ENCODE results near the gene CHSY1.
A peak's percentile ranks its signal among the peaks of the same experiment; 100 is the strongest.

CHSY1 gene

DNA sequence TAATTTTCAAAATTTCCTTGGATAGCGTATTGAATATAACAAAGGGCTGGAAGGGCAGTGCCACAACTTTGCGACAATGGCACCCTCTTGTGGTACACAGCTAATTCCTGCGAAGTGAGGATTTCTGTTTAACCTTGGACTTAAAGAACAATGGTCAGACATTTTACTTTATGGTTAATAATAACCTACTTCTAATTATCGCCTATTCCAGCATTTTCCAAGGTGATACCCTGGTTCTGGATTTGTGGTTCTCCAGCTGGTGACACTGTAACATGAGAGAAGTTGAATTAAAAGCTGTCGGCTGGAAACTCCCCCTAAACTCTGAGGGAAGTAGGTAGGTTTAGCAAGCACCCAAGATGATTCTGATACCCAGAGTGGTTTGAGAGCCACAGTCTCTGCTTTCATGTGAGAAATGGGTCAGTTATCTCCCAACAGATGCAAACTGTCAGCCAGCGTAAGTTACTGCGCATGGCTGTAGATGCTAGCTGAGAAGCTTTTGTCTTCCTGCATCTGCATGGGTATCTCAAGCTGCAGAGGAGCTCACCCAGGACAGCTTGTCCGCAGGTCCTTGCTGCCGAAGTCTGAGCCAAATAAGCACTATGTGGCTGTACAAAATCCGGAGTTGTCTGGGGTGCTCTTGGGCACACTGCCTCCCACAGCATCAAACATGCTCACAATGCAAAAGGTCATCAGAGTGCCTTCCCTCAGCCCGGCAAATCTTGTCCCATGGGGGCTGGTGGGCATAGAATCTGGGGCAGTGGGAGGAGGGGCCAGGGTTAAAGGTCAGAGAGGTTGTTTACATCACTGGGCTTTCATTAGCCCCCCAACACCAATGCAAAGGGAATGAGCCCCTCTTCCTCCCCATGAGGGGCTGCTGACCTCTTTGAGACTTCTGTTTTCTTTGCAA is 6.6 kb upstream of the CHSY1 start:
- TF ChIP-seq ZNF274 (IDR thresholded peaks at IDR 0.05; ENCODE audit: low read depth, low read length), result no peak
- H3K4me3 ChIP-seq (ENCODE audit: low read length), result no peak overlapping the region

DNA sequence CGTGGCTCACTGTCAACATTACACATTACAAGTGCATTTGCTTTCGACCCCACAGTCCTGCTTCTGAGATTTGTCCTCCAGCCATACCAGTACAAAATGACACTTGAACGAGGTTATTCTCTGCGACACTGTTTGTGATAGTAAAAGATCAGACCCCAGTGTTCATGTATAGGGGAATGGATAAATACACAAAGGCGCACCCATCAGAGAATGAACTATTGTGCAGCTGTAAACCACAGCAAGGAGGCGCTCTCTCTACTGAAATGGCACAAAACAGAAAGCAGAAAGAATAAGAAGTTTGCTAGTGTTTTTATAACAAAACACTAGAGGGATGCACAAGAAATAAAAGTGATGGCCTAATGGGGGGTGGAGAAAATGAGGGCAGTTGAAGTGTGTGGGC is 4.9 kb upstream of the CHSY1 start:
- no peak for TF ChIP-seq ZNF274 (IDR thresholded peaks at IDR 0.05; ENCODE audit: low read depth, low read length)
- no peak overlapping the region for H3K4me3 ChIP-seq (ENCODE audit: low read length)

DNA sequence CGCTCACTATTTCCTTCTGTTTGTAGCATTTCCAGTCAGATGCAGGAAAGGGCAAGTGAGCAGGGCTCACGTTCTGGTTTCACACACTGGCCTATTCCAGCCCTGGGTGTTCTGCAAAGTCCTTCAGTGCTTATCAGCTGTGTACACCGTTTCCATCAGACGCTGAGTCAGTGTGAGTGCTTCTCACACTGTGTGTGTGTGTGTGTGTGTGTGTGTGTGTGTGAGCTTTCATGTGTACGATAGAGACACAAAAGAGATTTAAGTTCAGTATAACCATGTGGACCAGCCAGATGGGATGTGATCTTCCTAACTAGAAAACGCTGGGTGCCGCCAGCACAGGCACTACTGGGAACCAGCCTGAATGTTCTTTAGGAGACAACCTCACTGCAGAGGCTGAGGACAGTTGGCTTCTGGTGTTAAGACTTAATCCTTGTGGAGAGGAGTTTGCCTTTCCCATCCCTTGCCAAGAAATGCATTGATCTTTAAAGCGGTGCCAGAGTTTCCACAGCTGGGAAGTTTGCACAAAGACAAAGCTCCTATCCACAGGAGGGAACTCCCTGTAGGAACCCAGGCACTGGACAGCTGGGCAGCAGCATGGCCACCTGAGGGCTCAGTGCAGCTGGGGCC is 3.9 kb upstream of the CHSY1 start:
- no peak for TF ChIP-seq ZNF274 (IDR thresholded peaks at IDR 0.05; ENCODE audit: low read depth, low read length)
- H3K4me3 ChIP-seq (ENCODE audit: low read length), result no peak overlapping the region

DNA sequence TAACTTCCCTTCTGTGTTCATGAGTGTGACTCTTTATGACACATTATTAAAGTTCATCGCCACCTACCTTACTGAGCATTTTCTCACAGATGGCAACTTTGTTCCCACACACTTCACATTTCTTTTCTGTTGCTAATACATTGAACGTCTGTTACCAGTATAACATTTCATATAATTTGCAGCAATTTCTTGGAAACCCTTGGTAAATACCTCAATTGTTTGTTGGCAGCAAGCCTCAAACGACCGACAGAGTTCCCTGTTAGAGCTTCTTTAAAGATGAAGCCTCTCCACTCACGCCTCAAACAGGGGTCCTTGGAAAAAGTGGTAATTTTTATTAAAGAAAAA is 3.2 kb upstream of the CHSY1 start:
- no peak for TF ChIP-seq ZNF274 (IDR thresholded peaks at IDR 0.05; ENCODE audit: low read depth, low read length)
- H3K4me3 ChIP-seq (ENCODE audit: low read length), result no peak overlapping the region

DNA sequence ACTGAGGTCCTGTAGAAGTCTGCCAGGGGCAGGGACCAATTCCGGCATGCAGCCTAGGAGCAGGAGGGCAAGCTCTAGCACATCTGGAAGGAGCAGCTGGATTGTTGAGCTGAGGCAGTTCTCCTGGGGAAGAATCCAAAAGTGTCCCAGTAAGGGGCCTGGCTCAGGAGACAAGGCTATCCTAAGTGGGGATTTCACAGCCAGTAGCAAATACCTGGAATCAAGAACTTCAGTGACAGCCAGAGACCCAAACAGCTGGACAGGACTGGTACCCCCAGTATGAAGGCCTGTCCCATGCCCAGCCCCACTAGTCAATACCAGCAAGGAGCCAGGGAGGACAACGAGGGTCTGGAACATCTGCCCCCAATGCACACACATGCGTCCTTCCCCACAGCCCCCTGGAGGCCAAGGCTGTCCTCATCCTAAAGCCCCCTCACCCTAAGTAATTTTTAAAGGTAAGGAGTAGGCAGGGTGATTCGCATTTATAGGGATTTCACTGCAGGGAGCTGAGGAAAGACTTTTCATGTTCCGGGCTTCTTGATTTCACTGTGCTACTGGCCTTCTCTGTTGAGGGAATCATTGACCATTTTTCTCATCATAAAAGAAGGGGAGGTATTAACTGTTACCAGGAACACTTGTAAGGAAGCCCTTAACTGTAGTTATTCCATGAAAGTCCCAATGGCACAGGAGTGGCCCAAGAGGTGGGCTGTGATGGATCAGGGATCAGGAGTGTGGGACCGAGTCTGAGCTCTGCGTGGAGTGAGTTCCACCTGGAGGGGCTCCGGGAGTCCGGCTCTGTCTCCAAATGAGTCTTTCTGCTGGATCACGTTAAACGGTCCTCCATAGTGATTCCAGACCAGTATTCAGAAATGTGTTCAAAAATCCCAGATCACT is 2.6 kb upstream of the CHSY1 start:
- no peak for TF ChIP-seq ZNF274 (IDR thresholded peaks at IDR 0.05; ENCODE audit: low read depth, low read length)
- H3K4me3 ChIP-seq (ENCODE audit: low read length), result no peak overlapping the region

DNA sequence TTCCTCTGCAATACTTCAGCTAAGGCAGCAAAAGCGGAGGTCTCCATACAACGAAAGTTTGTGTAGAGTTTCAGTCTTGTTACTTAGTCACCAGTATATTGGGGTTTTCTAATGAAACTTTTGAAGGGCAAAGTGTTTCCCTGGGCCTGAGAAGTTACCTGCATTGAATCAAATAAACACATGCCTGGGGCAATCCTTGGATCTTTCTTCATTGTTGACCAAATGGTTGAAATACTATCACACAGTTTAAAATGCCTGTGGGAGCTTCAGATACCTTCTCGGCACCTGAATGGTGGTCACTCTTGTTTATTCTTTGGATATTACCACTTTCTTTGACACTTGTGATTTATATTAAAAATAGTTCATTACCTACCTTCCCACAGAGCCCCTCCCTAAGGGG is 988 bp upstream of the CHSY1 start:
- peak overlapping the region; percentile 74 for H3K4me3 ChIP-seq (ENCODE audit: low read length)
- TF ChIP-seq ZNF274 (IDR thresholded peaks at IDR 0.05; ENCODE audit: low read depth, low read length), result no peak

DNA sequence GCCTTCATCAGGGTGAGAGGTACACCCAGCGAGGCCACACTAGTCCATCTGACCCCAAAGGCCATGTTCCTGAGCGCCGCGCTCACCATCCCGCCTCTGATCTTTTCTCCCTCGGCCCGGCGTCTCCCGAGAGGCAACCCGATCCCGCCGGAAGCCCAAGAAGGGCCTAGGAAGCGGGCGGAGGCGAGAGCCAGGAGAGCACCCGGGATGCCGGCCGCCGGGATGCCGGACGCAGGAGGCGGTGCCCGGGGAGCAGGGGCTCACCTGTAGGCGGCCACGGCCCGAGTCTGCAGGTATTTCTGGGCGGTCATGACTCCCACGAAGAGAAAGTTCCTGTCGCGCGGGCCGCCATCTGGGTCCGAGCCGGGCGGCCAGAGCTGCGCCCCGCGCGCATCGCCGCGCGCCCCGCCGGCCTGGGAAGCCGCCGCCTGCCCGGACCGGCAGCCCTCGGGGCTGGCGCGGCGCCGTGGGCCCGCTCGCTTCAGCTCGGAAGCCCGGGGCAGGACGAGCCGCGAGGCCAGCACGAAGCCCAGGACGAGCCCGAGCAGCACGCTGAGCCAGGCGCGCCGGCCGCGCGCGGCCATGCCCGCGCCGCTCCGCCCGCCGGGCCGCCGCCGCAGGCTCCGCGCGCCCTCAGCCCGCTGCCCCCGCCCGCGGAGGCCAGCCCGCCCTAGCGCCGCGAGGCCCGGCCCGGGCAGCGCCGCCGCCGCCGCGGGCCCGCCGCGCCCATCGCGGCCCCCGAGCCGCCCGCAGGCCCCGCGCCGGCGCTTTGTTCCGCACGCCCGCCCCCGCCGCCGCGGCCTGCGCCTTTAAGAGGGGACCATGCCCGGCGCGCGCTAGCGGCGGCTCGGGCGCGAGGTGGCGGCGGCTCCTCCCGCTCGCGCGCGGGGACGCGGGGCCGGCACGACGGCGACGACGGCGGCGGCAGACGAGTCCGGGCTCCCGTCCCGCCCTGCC is 697 bp downstream of the CHSY1 start:
- H3K4me3 ChIP-seq (ENCODE audit: low read length), result peak overlapping the region; percentile 98
- no peak for TF ChIP-seq ZNF274 (IDR thresholded peaks at IDR 0.05; ENCODE audit: low read depth, low read length)

DNA sequence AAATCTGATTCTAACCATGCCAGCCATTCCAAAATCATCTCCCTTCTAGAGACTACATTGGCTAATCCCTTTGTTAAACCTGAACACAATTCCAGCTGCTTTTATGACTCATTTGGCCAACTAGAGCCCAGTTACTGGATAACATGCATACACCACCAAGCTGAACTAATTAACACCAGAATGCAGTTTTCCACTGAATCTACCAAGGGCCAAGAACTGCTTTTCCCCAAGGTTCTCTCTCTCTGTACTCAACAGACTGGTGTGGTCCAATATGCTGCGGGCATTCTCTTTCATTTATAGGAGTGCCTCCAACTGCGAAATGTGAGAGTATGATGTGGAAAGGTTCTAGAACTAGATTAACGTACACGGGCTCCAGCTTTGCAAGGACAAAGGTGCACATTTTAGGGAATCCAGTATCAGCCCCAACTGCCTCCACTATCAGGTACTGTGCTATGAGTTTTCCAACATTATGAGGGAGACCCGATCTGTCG is 1.5 kb downstream of the CHSY1 start:
- H3K4me3 ChIP-seq (ENCODE audit: low read length), result peak overlapping the region; percentile 98
- no peak for TF ChIP-seq ZNF274 (IDR thresholded peaks at IDR 0.05; ENCODE audit: low read depth, low read length)

DNA sequence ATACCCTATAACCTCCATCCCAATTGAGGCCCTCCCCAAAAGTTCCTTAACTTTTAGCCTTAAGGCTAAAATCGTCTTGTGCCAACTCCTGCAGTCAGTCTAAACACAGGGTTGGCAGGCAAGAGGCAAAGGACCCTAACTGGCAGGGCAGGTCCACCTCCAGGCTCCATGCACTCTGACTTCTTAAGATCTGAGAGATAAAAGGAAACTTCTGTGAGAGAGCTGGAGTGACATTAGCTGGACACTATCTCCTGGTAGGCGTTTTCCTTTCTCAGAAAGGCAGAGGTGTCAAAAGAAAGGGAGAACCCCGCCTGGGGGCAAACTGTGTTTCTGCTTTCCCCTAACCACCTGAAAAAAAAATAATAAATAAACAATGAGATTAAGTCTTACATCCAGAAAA is 3.6 kb downstream of the CHSY1 start:
- no peak for TF ChIP-seq ZNF274 (IDR thresholded peaks at IDR 0.05; ENCODE audit: low read depth, low read length)

DNA sequence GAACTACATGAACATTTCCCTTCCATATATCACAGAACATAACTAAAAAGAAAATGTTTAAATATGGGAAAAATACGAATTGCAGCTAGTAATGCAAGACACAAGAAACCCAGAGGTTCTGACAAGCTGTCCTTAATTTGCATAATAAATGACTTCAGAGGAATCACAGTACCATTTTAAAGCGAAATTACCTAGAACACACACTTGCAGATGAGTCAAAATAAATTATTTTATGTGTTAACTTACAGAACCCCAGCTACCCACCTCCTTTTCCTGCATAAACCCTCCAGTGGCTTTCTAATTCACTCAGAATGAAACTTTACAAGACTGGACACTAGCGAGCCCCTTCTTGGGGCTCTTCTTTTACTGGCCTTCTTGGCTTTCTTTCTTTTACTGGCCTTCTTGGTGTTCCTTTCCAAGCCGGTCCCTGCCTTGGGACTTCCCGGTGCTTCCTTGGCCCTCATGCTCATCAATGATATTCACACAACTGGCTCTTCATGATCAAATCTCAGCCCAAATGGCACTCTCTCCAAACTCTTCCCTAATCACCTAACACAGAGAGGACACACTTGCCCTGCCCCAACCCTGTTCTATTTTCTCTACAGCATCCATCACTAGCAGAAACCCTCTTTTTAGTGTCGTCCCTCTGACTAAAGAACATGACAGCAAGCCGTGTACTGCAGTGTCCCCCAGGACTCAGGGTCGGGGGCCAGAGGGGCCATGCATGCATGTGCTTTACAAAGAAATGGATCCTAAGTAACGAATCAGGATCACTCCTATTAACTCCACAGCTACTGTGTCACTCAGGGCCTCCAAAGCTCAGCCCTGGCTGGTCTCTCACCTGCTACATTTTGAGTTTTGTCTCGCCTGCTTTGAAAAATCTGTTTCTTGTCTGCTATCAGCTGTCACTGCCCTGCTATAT is 4.8 kb downstream of the CHSY1 start:
- peak overlapping the region; percentile 32; the same call in 1 of the 2 replicates for H3K4me3 ChIP-seq (ENCODE audit: low read length)
- TF ChIP-seq ZNF274 (IDR thresholded peaks at IDR 0.05; ENCODE audit: low read depth, low read length), result no peak

More for the DNA sequence above, 3.6 kb downstream of the CHSY1 start:
- H3K4me3 ChIP-seq (ENCODE audit: low read length), result no peak overlapping the region

DNA sequence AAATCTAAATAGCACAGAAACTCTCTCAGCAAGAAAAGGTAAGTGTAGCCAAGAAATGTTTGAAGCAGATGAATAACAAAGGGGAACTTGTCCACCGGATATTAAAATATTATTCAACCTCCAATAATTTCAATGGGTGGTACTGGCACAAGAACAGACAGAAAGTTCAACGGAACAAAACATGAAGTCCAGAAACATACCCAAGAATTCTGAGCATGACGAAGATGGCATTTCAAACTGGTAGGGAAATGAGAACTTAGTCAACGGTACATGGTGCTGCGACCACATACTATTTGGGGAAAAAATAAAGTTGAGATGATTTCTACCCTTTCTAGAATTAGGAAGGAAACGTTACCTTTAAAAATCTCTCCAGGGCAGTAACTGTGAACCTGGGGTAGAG is 5.5 kb downstream of the CHSY1 start:
- no peak for TF ChIP-seq ZNF274 (IDR thresholded peaks at IDR 0.05; ENCODE audit: low read depth, low read length)
- H3K4me3 ChIP-seq (ENCODE audit: low read length), result no peak overlapping the region
